Thyroid gland (tissue), 4 donors: ENCODE results near the gene ADTRP.

Experiments used
- POLR2A ChIP-seq, 2 donors: fragments of 450-650 bp; IDR thresholded peaks; one replicate each; pipeline ENCODE4 v1.6.1; 2017; ENCODE audit warnings: antibody characterized with exemption in 2 of 2, mild to moderate bottlenecking in 2 of 2, moderate library complexity in 1 of 2
- TF ChIP-seq, protein P1 (sequence below), 6 experiments: fragments of 200-600 bp in 3 of 6; fragments of 450-650 bp in 3 of 6; sonication (generic) in 3 of 6; IDR thresholded peaks; one replicate each; pipeline ENCODE4 v1.5.1; 2016 to 2019; ENCODE audit warnings: antibody characterized with exemption in 6 of 6, mild to moderate bottlenecking in 2 of 6, inconsistent platforms in 1 of 6, moderate library complexity in 1 of 6

DNA sequence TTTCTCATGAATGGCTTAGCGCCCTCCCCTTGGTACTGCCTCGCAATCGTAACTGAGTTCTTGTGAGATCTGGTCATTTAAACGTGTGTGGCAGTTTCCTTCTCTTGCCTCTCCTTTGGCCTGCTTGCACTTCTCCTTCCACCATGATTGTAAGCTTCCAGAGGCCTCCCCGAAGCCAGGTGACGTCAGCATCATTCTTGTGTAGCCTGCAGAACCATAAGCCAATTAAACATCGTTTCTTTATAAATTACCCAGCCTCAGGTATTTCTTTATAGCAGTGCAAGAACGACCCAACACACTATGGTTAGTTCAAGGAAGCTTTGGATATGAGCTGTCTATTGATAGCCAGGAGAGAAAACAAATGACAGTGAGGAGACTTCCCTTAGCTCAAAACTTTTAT lies 29.5 kb upstream of the ADTRP start:
- TF ChIP-seq, protein P1, sequence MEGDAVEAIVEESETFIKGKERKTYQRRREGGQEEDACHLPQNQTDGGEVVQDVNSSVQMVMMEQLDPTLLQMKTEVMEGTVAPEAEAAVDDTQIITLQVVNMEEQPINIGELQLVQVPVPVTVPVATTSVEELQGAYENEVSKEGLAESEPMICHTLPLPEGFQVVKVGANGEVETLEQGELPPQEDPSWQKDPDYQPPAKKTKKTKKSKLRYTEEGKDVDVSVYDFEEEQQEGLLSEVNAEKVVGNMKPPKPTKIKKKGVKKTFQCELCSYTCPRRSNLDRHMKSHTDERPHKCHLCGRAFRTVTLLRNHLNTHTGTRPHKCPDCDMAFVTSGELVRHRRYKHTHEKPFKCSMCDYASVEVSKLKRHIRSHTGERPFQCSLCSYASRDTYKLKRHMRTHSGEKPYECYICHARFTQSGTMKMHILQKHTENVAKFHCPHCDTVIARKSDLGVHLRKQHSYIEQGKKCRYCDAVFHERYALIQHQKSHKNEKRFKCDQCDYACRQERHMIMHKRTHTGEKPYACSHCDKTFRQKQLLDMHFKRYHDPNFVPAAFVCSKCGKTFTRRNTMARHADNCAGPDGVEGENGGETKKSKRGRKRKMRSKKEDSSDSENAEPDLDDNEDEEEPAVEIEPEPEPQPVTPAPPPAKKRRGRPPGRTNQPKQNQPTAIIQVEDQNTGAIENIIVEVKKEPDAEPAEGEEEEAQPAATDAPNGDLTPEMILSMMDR (IDR thresholded peaks at IDR 0.05) = no peak
- TF ChIP-seq POLR2A (IDR thresholded peaks at IDR 0.05) = no peak
